Measurements from ENCODE around the gene KRTAP10-6. TPM values are rescaled to one million over a fixed set of nuclear protein-coding genes. Genes with fewer than 3 reads are reported as not detected.

Gene KRTAP10-6
- total and polyA plus RNA-seq, 2 of the 8 experiments (the other 6 are each of a cell fraction or from before 2014, with no cell fraction given): 0.12 TPM; not detected in 1

DNA sequence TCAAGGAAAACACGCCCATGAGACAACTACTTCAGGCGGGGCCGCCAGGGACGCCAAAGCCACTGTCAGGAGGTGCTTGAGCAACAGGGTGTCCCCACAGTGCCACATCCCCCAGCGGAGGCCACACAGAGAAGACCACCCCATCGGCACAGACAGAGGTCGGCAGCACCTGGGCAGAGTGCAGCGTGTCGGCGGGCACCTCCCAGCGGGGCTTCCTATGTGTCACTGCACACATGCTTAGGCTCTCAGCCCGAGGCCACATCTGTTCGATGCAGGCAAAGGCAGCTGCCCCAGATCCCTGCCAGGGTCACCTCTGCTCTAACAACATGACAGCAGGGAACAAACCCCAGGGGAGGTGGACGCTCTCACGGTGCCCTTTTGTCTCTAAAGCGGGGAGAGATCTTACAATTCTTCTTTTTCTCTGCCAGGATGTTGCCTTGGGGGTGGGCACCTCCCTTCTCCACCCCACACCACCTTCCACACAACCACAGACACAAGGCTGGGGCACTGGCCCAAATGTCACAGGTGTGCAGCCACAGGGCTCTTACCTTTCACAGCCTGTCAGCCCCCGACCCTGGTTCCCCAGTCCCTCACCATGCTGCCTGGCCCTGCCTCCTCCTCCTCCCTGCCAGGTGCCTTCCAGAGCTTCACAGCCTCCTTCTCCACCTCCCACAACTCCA lies 23.7 kb upstream of the KRTAP10-6 start (continued):
- TF ChIP-seq, protein P1, sequence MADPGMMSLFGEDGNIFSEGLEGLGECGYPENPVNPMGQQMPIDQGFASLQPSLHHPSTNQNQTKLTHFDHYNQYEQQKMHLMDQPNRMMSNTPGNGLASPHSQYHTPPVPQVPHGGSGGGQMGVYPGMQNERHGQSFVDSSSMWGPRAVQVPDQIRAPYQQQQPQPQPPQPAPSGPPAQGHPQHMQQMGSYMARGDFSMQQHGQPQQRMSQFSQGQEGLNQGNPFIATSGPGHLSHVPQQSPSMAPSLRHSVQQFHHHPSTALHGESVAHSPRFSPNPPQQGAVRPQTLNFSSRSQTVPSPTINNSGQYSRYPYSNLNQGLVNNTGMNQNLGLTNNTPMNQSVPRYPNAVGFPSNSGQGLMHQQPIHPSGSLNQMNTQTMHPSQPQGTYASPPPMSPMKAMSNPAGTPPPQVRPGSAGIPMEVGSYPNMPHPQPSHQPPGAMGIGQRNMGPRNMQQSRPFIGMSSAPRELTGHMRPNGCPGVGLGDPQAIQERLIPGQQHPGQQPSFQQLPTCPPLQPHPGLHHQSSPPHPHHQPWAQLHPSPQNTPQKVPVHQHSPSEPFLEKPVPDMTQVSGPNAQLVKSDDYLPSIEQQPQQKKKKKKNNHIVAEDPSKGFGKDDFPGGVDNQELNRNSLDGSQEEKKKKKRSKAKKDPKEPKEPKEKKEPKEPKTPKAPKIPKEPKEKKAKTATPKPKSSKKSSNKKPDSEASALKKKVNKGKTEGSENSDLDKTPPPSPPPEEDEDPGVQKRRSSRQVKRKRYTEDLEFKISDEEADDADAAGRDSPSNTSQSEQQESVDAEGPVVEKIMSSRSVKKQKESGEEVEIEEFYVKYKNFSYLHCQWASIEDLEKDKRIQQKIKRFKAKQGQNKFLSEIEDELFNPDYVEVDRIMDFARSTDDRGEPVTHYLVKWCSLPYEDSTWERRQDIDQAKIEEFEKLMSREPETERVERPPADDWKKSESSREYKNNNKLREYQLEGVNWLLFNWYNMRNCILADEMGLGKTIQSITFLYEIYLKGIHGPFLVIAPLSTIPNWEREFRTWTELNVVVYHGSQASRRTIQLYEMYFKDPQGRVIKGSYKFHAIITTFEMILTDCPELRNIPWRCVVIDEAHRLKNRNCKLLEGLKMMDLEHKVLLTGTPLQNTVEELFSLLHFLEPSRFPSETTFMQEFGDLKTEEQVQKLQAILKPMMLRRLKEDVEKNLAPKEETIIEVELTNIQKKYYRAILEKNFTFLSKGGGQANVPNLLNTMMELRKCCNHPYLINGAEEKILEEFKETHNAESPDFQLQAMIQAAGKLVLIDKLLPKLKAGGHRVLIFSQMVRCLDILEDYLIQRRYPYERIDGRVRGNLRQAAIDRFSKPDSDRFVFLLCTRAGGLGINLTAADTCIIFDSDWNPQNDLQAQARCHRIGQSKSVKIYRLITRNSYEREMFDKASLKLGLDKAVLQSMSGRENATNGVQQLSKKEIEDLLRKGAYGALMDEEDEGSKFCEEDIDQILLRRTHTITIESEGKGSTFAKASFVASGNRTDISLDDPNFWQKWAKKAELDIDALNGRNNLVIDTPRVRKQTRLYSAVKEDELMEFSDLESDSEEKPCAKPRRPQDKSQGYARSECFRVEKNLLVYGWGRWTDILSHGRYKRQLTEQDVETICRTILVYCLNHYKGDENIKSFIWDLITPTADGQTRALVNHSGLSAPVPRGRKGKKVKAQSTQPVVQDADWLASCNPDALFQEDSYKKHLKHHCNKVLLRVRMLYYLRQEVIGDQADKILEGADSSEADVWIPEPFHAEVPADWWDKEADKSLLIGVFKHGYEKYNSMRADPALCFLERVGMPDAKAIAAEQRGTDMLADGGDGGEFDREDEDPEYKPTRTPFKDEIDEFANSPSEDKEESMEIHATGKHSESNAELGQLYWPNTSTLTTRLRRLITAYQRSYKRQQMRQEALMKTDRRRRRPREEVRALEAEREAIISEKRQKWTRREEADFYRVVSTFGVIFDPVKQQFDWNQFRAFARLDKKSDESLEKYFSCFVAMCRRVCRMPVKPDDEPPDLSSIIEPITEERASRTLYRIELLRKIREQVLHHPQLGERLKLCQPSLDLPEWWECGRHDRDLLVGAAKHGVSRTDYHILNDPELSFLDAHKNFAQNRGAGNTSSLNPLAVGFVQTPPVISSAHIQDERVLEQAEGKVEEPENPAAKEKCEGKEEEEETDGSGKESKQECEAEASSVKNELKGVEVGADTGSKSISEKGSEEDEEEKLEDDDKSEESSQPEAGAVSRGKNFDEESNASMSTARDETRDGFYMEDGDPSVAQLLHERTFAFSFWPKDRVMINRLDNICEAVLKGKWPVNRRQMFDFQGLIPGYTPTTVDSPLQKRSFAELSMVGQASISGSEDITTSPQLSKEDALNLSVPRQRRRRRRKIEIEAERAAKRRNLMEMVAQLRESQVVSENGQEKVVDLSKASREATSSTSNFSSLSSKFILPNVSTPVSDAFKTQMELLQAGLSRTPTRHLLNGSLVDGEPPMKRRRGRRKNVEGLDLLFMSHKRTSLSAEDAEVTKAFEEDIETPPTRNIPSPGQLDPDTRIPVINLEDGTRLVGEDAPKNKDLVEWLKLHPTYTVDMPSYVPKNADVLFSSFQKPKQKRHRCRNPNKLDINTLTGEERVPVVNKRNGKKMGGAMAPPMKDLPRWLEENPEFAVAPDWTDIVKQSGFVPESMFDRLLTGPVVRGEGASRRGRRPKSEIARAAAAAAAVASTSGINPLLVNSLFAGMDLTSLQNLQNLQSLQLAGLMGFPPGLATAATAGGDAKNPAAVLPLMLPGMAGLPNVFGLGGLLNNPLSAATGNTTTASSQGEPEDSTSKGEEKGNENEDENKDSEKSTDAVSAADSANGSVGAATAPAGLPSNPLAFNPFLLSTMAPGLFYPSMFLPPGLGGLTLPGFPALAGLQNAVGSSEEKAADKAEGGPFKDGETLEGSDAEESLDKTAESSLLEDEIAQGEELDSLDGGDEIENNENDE (IDR thresholded peaks at IDR 0.05; ENCODE audit: insufficient replicate concordance, low read length): no peak
- TF ChIP-seq BCL11A (IDR thresholded peaks at IDR 0.05; ENCODE audit: low read depth in 2 of 2, low read length in 2 of 2): no peak
- TF ChIP-seq, protein P2, sequence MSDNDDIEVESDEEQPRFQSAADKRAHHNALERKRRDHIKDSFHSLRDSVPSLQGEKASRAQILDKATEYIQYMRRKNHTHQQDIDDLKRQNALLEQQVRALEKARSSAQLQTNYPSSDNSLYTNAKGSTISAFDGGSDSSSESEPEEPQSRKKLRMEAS (IDR thresholded peaks at IDR 0.05): no peak
- no peak for TF ChIP-seq SP1 (IDR thresholded peaks at IDR 0.05; ENCODE audit: low read depth, low read length)
